GM21528 (cell line): ENCODE measurements around the gene MAPK7.
"Not testable (repeated sequence)": the region's sequence is repeated elsewhere in the genome, so short reads cannot be mapped to it uniquely, and the experiment has no call there.

Experiments used
- ATAC-seq: cut with Tn5 transposase; IDR thresholded peaks from one replicate; pipeline ENCODE4 v1.9.1; 2021; ENCODE audit warnings: mild to moderate bottlenecking, moderate library complexity; ENCODE audit not compliant: unreplicated experiment, low FRiP score

Gene MAPK7

GRCh38 chr17:19342611-19343255, 35.6 kb upstream of the MAPK7 start:
- no peak for ATAC-seq

GRCh38 chr17:19343256-19343630, 35.1 kb upstream of the MAPK7 start:
- ATAC-seq = no peak

- ATAC-seq = no peak
Observed at GRCh38 chr17:19343671-19344151, 34.6 kb upstream of the MAPK7 start.

- no peak for ATAC-seq
Observed at GRCh38 chr17:19344311-19345066, 33.8 kb upstream of the MAPK7 start.

- ATAC-seq = no peak
Observed at GRCh38 chr17:19345067-19345460, 33.2 kb upstream of the MAPK7 start.

- ATAC-seq = no peak
Observed at GRCh38 chr17:19345486-19346350, 32.6 kb upstream of the MAPK7 start.

GRCh38 chr17:19346351-19347255, 31.7 kb upstream of the MAPK7 start:
- no peak for ATAC-seq

- no peak for ATAC-seq
Observed at GRCh38 chr17:19347323-19348080, 30.8 kb upstream of the MAPK7 start.

GRCh38 chr17:19348081-19348650, 30.1 kb upstream of the MAPK7 start:
- ATAC-seq = no peak

- no peak for ATAC-seq
Observed at GRCh38 chr17:19348806-19349205, 29.5 kb upstream of the MAPK7 start.

- ATAC-seq = not testable (repeated sequence)
Observed at GRCh38 chr17:19353401-19353800, 24.9 kb upstream of the MAPK7 start.

- no peak for ATAC-seq
Observed at GRCh38 chr17:19354748-19355147, 23.6 kb upstream of the MAPK7 start.

- ATAC-seq = no peak
Observed at GRCh38 chr17:19357351-19357750, 20.9 kb upstream of the MAPK7 start.

- ATAC-seq = no peak
Observed at GRCh38 chr17:19357761-19358160, 20.5 kb upstream of the MAPK7 start.

- ATAC-seq = no peak
Observed at GRCh38 chr17:19359151-19359550, 19.1 kb upstream of the MAPK7 start.

- ATAC-seq = no peak
Observed at GRCh38 chr17:19359856-19360255, 18.4 kb upstream of the MAPK7 start.

GRCh38 chr17:19360772-19361171, 17.5 kb upstream of the MAPK7 start:
- ATAC-seq = no peak

GRCh38 chr17:19361326-19361725, 17.0 kb upstream of the MAPK7 start:
- ATAC-seq = no peak

- ATAC-seq = no peak
Observed at GRCh38 chr17:19361944-19362276, 16.4 kb upstream of the MAPK7 start.
